Measurements from ENCODE around the gene LCN10.

DNA sequence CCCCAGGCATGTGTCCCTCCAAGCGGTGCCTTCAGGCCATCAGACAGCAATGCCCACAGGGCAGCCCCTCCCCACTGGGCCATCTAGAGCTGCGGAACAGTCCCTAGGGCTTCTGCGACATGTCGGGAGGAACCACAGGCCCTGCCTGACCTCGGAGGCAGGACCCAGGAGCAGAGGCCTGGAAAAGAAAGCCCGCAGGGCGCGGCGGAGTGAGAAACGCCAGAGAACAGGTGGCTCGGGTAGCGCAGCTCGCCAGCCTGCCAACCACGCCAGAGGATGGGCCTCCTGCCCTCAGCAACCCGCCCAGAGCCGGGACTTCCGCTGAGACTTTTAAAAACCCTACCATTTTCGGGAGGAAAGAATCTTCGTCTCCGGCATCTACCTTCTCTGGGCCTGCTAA lies 14.6 kb upstream of the LCN10 start:
- TF ChIP-seq, protein P1, sequence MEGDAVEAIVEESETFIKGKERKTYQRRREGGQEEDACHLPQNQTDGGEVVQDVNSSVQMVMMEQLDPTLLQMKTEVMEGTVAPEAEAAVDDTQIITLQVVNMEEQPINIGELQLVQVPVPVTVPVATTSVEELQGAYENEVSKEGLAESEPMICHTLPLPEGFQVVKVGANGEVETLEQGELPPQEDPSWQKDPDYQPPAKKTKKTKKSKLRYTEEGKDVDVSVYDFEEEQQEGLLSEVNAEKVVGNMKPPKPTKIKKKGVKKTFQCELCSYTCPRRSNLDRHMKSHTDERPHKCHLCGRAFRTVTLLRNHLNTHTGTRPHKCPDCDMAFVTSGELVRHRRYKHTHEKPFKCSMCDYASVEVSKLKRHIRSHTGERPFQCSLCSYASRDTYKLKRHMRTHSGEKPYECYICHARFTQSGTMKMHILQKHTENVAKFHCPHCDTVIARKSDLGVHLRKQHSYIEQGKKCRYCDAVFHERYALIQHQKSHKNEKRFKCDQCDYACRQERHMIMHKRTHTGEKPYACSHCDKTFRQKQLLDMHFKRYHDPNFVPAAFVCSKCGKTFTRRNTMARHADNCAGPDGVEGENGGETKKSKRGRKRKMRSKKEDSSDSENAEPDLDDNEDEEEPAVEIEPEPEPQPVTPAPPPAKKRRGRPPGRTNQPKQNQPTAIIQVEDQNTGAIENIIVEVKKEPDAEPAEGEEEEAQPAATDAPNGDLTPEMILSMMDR (IDR thresholded peaks at IDR 0.05; ENCODE audit: low read depth, low read length), result no peak
- no peak for TF ChIP-seq POLR2A (IDR thresholded peaks at IDR 0.05; ENCODE audit: extremely low read depth, insufficient read length)
- TF ChIP-seq MYC (IDR thresholded peaks at IDR 0.05; ENCODE audit: low read depth, low read length), result no peak
- TF ChIP-seq, protein P2, sequence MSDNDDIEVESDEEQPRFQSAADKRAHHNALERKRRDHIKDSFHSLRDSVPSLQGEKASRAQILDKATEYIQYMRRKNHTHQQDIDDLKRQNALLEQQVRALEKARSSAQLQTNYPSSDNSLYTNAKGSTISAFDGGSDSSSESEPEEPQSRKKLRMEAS (IDR thresholded peaks at IDR 0.05; ENCODE audit: low read depth, low read length), result no peak
